ENCODE measurements around the gene ICOS. TPM values are rescaled to one million over a fixed set of nuclear protein-coding genes. Genes with fewer than 3 reads are reported as not detected.

ICOS gene
- total RNA-seq, 1 experiment from 2014 or later: not detected

DNA sequence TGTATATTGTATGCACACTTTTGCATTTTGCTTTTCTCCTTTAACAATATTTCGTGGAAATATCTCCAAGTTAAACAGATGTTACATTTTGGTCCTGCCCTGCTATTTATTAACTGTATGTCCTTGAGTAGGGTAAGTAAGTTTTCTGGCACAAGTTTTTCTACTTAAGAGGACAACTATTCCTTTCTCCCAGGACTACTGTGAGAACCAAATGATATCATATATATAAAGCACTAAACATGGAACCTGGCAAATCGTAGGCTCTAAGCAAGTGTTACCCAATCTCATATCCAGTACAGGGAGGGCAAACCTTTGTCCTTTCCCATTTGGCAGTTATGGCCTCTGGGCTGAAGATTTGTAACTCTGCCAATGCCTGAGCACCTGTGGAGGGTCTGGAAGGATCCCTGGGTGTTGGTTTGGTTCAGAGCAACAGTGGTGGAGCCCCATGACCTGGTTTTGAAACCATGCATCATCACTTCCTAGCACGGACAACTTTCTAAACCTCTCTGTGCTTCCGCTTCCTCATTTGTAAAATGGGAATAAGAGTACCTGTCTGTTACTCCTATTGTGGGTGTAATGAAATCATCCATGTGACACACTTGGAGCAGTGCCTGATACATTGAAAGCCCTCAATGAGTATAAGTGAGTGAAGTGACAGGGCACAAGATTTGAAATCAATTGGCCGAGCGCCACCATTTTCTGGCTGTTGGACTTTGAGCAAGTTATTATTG lies 28.3 kb upstream of the ICOS start:
- no peaks in the 10 kb centered on the region for H3K27me3 ChIP-seq (ENCODE audit: insufficient read depth, low read depth)
- no TSS peak for BruUV-seq (replicated peaks)
- no peaks in the 10 kb centered on the region for H3K9me2 ChIP-seq (ENCODE audit: insufficient read depth)
- H3K4me2 ChIP-seq: no peak overlapping the region
- no peaks in the 10 kb centered on the region for H3K36me3 ChIP-seq (ENCODE audit: low read depth)
- no peak overlapping the region for H3K4me3 ChIP-seq
- H3F3A ChIP-seq (ENCODE audit: insufficient read depth, low read depth): no peaks in the 10 kb centered on the region
- H4K20me1 ChIP-seq (ENCODE audit: insufficient read depth): no peaks in the 10 kb centered on the region
- H3K27ac ChIP-seq: no peak overlapping the region
- H2AFZ ChIP-seq: no peak overlapping the region
- no peaks in the 10 kb centered on the region for H3K9me3 ChIP-seq (ENCODE audit: insufficient read depth, low read depth)
- TF ChIP-seq, protein P1, sequence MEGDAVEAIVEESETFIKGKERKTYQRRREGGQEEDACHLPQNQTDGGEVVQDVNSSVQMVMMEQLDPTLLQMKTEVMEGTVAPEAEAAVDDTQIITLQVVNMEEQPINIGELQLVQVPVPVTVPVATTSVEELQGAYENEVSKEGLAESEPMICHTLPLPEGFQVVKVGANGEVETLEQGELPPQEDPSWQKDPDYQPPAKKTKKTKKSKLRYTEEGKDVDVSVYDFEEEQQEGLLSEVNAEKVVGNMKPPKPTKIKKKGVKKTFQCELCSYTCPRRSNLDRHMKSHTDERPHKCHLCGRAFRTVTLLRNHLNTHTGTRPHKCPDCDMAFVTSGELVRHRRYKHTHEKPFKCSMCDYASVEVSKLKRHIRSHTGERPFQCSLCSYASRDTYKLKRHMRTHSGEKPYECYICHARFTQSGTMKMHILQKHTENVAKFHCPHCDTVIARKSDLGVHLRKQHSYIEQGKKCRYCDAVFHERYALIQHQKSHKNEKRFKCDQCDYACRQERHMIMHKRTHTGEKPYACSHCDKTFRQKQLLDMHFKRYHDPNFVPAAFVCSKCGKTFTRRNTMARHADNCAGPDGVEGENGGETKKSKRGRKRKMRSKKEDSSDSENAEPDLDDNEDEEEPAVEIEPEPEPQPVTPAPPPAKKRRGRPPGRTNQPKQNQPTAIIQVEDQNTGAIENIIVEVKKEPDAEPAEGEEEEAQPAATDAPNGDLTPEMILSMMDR (conservative IDR thresholded peaks at IDR 0.05): no peak
- TF ChIP-seq EZH2 (IDR thresholded peaks at IDR 0.05; ENCODE audit: low read depth): no peak
- ChIA-PET CTCF (no interaction called here), POLR2A (ENCODE audit: unreplicated experiment) (no interaction called here)
- no peaks in the 10 kb centered on the region for H3K4me1 ChIP-seq (replicated peaks; ENCODE audit: insufficient read depth)
- H3K79me2 ChIP-seq (ENCODE audit: low read depth): no peaks in the 10 kb centered on the region
- intact Hi-C loops (cut with micrococcal nuclease; ENCODE audit: unreplicated experiment): loop anchor here (2.0 to 10.0 kb wide), 3 partner anchors 423 to 1333 kb away; no protein-coding TSS in a partner anchor
- DNase-seq: no peak

DNA sequence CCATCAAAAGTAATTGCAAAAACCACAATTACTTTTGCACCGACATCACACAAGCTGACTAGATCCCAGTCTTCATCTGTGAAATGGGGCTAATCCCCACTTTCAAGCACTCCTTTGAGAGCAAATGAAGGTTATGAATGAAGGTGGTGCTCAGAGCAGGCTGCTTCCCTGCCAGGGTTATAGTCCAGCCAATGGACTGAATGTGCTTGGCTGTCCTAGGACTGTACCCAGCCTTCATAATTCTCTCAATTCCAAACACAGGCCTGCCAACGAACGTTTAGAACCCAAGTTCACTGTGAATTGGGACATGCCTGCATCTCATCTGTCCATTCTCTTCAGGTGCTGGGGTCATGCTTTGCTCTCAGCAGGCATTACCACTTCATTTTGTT lies 27.8 kb upstream of the ICOS start:
- Histone ChIP-seq H3K27ac (no peak overlapping the region), H4K20me1 (ENCODE audit: insufficient read depth) (no peaks in the 10 kb centered on the region), H3F3A (ENCODE audit: insufficient read depth, low read depth) (no peaks in the 10 kb centered on the region), H3K79me2 (ENCODE audit: low read depth) (no peaks in the 10 kb centered on the region), H3K4me1 (replicated peaks; ENCODE audit: insufficient read depth) (no peaks in the 10 kb centered on the region), H3K36me3 (ENCODE audit: low read depth) (no peaks in the 10 kb centered on the region), H3K9me2 (ENCODE audit: insufficient read depth) (no peaks in the 10 kb centered on the region), H3K27me3 (ENCODE audit: insufficient read depth, low read depth) (no peaks in the 10 kb centered on the region), H3K4me3 (no peak overlapping the region), H2AFZ (no peak overlapping the region), H3K9me3 (ENCODE audit: insufficient read depth, low read depth) (no peaks in the 10 kb centered on the region), H3K4me2 (no peak overlapping the region)
- POLR2A ChIA-PET (ENCODE audit: unreplicated experiment): no interaction called here
- CTCF ChIA-PET: interaction anchor here (0.6 kb wide), 1 partner anchor 825 kb away, joined by 3 read pairs; no protein-coding TSS in a partner anchor
- no TSS peak for BruUV-seq (replicated peaks)
- TF ChIP-seq, protein P1 (conservative IDR thresholded peaks at IDR 0.05): no peak
- no peak for TF ChIP-seq EZH2 (IDR thresholded peaks at IDR 0.05; ENCODE audit: low read depth)
- intact Hi-C loops (cut with micrococcal nuclease; ENCODE audit: unreplicated experiment): loop anchor here (2.0 to 10.0 kb wide), 3 partner anchors 424 to 1334 kb away; no protein-coding TSS in a partner anchor
- DNase-seq: no peak

DNA sequence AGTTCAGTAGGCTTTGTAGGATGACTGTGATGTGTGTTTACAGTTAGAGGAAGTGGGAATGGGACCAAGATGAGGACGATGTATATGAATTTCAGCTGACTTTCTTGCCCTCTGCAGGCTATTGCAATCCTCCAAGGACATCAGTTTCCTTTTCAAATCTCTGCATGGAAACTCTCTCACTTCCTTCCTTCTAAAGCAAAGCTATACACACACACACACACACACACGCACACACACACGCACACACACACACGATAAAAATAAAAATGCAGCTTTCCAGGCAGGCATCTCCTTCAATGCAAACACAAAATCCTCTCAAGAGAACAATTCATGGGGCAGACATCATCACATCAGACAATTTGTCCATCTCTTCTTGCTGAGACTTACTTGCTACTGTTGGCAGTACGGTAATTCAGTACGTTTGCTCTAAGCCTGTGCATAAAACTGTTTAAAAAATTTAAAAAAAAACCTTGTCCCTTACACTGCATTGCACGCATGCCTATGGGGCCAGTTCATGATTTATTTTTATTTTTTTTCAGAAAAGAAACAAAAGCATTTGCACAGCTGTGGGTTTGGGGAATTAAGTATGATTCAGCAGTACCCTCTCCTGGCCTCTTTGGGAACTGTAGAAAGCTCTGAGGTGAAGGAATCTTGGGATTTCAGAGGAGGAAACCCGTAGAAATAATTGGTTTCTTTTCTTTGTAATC lies 27.1 kb upstream of the ICOS start:
- no peaks in the 10 kb centered on the region for H3K27me3 ChIP-seq (ENCODE audit: insufficient read depth, low read depth)
- H3K9me3 ChIP-seq (ENCODE audit: insufficient read depth, low read depth): no peaks in the 10 kb centered on the region
- DNase-seq: peak in 1 of 2 experiments; percentile 10
- no peaks in the 10 kb centered on the region for H3K4me1 ChIP-seq (replicated peaks; ENCODE audit: insufficient read depth)
- H4K20me1 ChIP-seq (ENCODE audit: insufficient read depth): no peaks in the 10 kb centered on the region
- H3K4me3 ChIP-seq: no peak overlapping the region
- no peak overlapping the region for H2AFZ ChIP-seq
- H3F3A ChIP-seq (ENCODE audit: insufficient read depth, low read depth): no peaks in the 10 kb centered on the region
- no peak for TF ChIP-seq EZH2 (IDR thresholded peaks at IDR 0.05; ENCODE audit: low read depth)
- TF ChIP-seq, protein P1 (conservative IDR thresholded peaks at IDR 0.05): peak; percentile 74
- ChIA-PET POLR2A (ENCODE audit: unreplicated experiment) (interaction anchor here (0.7 kb wide), 1 partner anchor 558 kb away, joined by 4 read pairs; no protein-coding TSS in a partner anchor), CTCF (interaction anchor here (0.6 kb wide), 2 partner anchors 676 to 825 kb away, joined by 3 to 7 read pairs; no protein-coding TSS in a partner anchor)
- BruUV-seq (replicated peaks): no TSS peak
- intact Hi-C loops (cut with micrococcal nuclease; ENCODE audit: unreplicated experiment): loop anchor here (2.0 to 10.0 kb wide), 3 partner anchors 425 to 1335 kb away; no protein-coding TSS in a partner anchor
- H3K27ac ChIP-seq: no peak overlapping the region
- no peaks in the 10 kb centered on the region for H3K36me3 ChIP-seq (ENCODE audit: low read depth)
- H3K79me2 ChIP-seq (ENCODE audit: low read depth): no peaks in the 10 kb centered on the region
- H3K9me2 ChIP-seq (ENCODE audit: insufficient read depth): no peaks in the 10 kb centered on the region
- H3K4me2 ChIP-seq: no peak overlapping the region

Measured in PC-9 (cell line).